NCI-H1092 (cell line): ENCODE measurements around the gene CRAT.
"Not testable (repeated sequence)": the region's sequence is repeated elsewhere in the genome, so short reads cannot be mapped to it uniquely, and the experiment has no call there.

Experiments used
- DNase-seq: peaks from one replicate; lab custom pipeline; 2025; lab: John Stamatoyannopoulos, UW

Gene CRAT

GRCh38 chr9:129138476-129139232 is 28.1 kb upstream of the CRAT start:
- no peak for DNase-seq

GRCh38 chr9:129138144-129138462 is 27.5 kb upstream of the CRAT start:
- no peak for DNase-seq

GRCh38 chr9:129137292-129138143 is 26.9 kb upstream of the CRAT start:
- no peak for DNase-seq

GRCh38 chr9:129136446-129137035 is 25.9 kb upstream of the CRAT start:
- DNase-seq, result no peak

- no peak for DNase-seq
These were observed 24.9 kb upstream of the CRAT start for GRCh38 chr9:129135476-129135875.

GRCh38 chr9:129133082-129133481 is 22.5 kb upstream of the CRAT start:
- DNase-seq, result no peak

GRCh38 chr9:129131300-129132145 is 20.9 kb upstream of the CRAT start:
- DNase-seq, result peak; percentile 16

- no peak for DNase-seq
These were observed 20.2 kb upstream of the CRAT start for GRCh38 chr9:129130791-129131190.

GRCh38 chr9:129130271-129130670 is 19.7 kb upstream of the CRAT start:
- not testable (repeated sequence) for DNase-seq

GRCh38 chr9:129128689-129129088 is 18.1 kb upstream of the CRAT start:
- no peak for DNase-seq

- no peak for DNase-seq
These were observed 16.4 kb upstream of the CRAT start for GRCh38 chr9:129126749-129127618.

GRCh38 chr9:129125478-129125877 is 14.9 kb upstream of the CRAT start:
- no peak for DNase-seq

GRCh38 chr9:129124506-129125069 is 14.0 kb upstream of the CRAT start:
- no peak for DNase-seq

GRCh38 chr9:129122976-129123375 is 12.4 kb upstream of the CRAT start:
- DNase-seq, result not testable (repeated sequence)

GRCh38 chr9:129122133-129122532 is 11.5 kb upstream of the CRAT start:
- DNase-seq, result no peak

- DNase-seq, result no peak
These were observed 10.9 kb upstream of the CRAT start for GRCh38 chr9:129121483-129121882.

- DNase-seq, result no peak
These were observed 8.2 kb upstream of the CRAT start for GRCh38 chr9:129118799-129119198.

- no peak for DNase-seq
These were observed 3.2 kb upstream of the CRAT start for GRCh38 chr9:129113645-129114304.

GRCh38 chr9:129112526-129112925 is 1.9 kb upstream of the CRAT start:
- DNase-seq, result not testable (repeated sequence)

- DNase-seq, result peak; percentile 17
These were observed 1.0 kb upstream of the CRAT start for GRCh38 chr9:129111528-129112151.
